WTC11 (cell line): ENCODE results near the gene WBP1L. TPM values are rescaled to one million over a fixed set of nuclear protein-coding genes. Genes with fewer than 3 reads are reported as not detected.

Experiments used
- ATAC-seq: fragments of 200-7000 bp; cut with Tn5 transposase; 2 replicates; pipeline ENCODE4 v1.10.0; 2021; ENCODE audit warnings: mild to moderate bottlenecking, moderate library complexity
- CTCF ChIA-PET: fragments of 300-600 bp; sonication (Branson Sonifier 250); formaldehyde crosslinking; loops from one replicate; lab custom pipeline; 2021; ENCODE audit warnings: antibody characterized with exemption; lab: Charles Lee
- POLR2A ChIA-PET: fragments of 350-600 bp; sonication (Branson Sonifier 250); formaldehyde crosslinking; loops from one replicate; lab custom pipeline; 2021; ENCODE audit warnings: antibody characterized with exemption; lab: Charles Lee
- DNase-seq: peaks from one replicate; pipeline ENCODE4 v3.0.0; 2021; ENCODE audit warnings: low spot score
- H3K27ac Mint-ChIP-seq: 2 replicates; pipeline ENCODE4 v1.8.0; 2021; ENCODE audit warnings: mixed read lengths
- H3K27me3 Mint-ChIP-seq: 2 replicates; pipeline ENCODE4 v1.8.0; 2021; ENCODE audit warnings: low read depth, mild to moderate bottlenecking, moderate library complexity, mixed read lengths
- H3K36me3 Mint-ChIP-seq: 2 replicates; pipeline ENCODE4 v1.8.0; 2021; ENCODE audit warnings: mixed read lengths
- H3K4me1 Mint-ChIP-seq: 2 replicates; pipeline ENCODE4 v1.8.0; 2022; ENCODE audit warnings: mixed read lengths
- H3K4me3 Mint-ChIP-seq: 2 replicates; pipeline ENCODE4 v1.8.0; 2021; ENCODE audit warnings: mild to moderate bottlenecking, moderate library complexity, mixed read lengths
- H3K9me3 Mint-ChIP-seq: 2 replicates; pipeline ENCODE4 v1.8.0; 2021; ENCODE audit warnings: mixed read lengths
- AFF4 ChIP-seq: sonication (generic); formaldehyde crosslinking; IDR thresholded peaks from 2 replicates; pipeline ENCODE4 v1.8.1; 2023; ENCODE audit warnings: mild to moderate bottlenecking, missing genetic modification reagents, borderline replicate concordance
- CREB1 ChIP-seq: sonication (generic); formaldehyde crosslinking; IDR thresholded peaks from 2 replicates; pipeline ENCODE4 v1.8.0; 2023; ENCODE audit warnings: mild to moderate bottlenecking, missing genetic modification reagents
- JAZF1 ChIP-seq: fragments of 250-450 bp; sonication (Bioruptor Pico); IDR thresholded peaks from 2 replicates; pipeline ENCODE4 v1.9.0; 2021; ENCODE audit warnings: moderate library complexity, mild to moderate bottlenecking, inconsistent platforms
- MXD4 ChIP-seq: fragments of 250-450 bp; sonication (Bioruptor Pico); IDR thresholded peaks from 2 replicates; pipeline ENCODE4 v1.8.0; 2021; ENCODE audit warnings: mild to moderate bottlenecking, moderate library complexity, borderline replicate concordance
- NR2C2 ChIP-seq: sonication (generic); formaldehyde crosslinking; IDR thresholded peaks from 2 replicates; pipeline ENCODE4 v1.8.0; 2022; ENCODE audit warnings: mild to moderate bottlenecking, missing genetic modification reagents
- OVOL2 ChIP-seq: fragments of 250-450 bp; sonication (Bioruptor Pico); IDR thresholded peaks from 2 replicates; pipeline ENCODE4 v1.9.0; 2021; ENCODE audit warnings: mild to moderate bottlenecking, borderline replicate concordance
- PRRX2 ChIP-seq: fragments of 250-450 bp; sonication (Bioruptor Pico); IDR thresholded peaks from 2 replicates; pipeline ENCODE4 v1.8.0; 2021; ENCODE audit warnings: mild to moderate bottlenecking
- TCF7 ChIP-seq: sonication (generic); formaldehyde crosslinking; IDR thresholded peaks from 2 replicates; pipeline ENCODE4 v1.8.0; 2022; ENCODE audit warnings: mild to moderate bottlenecking, low read depth, missing genetic modification reagents, moderate library complexity
- ZNF416 ChIP-seq: fragments of 250-450 bp; sonication (Bioruptor Pico); IDR thresholded peaks from 2 replicates; pipeline ENCODE4 v1.9.0; 2021; ENCODE audit warnings: mild to moderate bottlenecking, inconsistent platforms
- total RNA-seq: library from RNA; stranded (reverse); gene quantifications from 3 replicates; pipeline ENCODE4 v1.2.3, GENCODE V29; 2021
- TF ChIP-seq, protein P1 (sequence below): fragments of 250-450 bp; sonication (Bioruptor Pico); IDR thresholded peaks from 2 replicates; pipeline ENCODE4 v1.9.0; 2021; ENCODE audit warnings: mild to moderate bottlenecking
- TF ChIP-seq, protein P2 (sequence below): sonication (generic); formaldehyde crosslinking; IDR thresholded peaks from 2 replicates; pipeline ENCODE4 v1.8.1; 2023; ENCODE audit warnings: mild to moderate bottlenecking, moderate library complexity, missing genetic modification reagents

Gene WBP1L
- total RNA-seq, 1 experiment from 2014 or later, result 26.8 TPM

DNA sequence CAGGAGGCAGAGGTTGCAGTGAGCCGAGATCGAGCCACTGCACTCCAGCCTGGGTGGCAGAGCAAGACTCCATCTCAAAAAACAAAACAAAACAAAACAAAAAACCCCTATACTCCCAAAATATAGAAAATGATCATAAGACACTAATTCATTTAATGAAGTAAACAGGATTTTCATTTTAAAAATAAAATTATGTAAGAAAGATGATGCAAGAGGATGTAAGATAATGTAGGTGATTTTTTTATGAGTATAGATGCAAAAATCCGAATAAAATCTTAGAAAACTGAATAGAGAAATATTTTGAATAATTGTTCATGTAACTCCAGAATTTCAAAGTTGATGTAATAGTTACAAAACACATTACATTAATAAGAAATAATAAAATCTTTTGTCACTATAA, 121.9 kb downstream of the WBP1L start:
- ATAC-seq (no peak), DNase-seq (no peak)
- no peaks in the 10 kb centered on the region for H3K36me3 Mint-ChIP-seq
- H3K4me1 Mint-ChIP-seq, result peaks cover 13% of the 10 kb centered on the region
- no peaks in the 10 kb centered on the region for H3K9me3 Mint-ChIP-seq
- TF ChIP-seq CREB1 (CRISPR knock-in tag), result no peak
- no peak for TF ChIP-seq TCF7 (CRISPR knock-in tag)
- TF ChIP-seq, protein P1, sequence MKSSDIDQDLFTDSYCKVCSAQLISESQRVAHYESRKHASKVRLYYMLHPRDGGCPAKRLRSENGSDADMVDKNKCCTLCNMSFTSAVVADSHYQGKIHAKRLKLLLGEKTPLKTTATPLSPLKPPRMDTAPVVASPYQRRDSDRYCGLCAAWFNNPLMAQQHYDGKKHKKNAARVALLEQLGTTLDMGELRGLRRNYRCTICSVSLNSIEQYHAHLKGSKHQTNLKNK, result no peak
- TF ChIP-seq ZNF416 (CRISPR knock-in tag), result no peak
- no peak for TF ChIP-seq PRRX2
- TF ChIP-seq AFF4, result no peak
- TF ChIP-seq OVOL2, result no peak
- no peak for TF ChIP-seq NR2C2 (CRISPR knock-in tag)
- TF ChIP-seq MXD4 (CRISPR knock-in tag), result no peak
- no peak for TF ChIP-seq JAZF1 (CRISPR knock-in tag)
- TF ChIP-seq, protein P2, sequence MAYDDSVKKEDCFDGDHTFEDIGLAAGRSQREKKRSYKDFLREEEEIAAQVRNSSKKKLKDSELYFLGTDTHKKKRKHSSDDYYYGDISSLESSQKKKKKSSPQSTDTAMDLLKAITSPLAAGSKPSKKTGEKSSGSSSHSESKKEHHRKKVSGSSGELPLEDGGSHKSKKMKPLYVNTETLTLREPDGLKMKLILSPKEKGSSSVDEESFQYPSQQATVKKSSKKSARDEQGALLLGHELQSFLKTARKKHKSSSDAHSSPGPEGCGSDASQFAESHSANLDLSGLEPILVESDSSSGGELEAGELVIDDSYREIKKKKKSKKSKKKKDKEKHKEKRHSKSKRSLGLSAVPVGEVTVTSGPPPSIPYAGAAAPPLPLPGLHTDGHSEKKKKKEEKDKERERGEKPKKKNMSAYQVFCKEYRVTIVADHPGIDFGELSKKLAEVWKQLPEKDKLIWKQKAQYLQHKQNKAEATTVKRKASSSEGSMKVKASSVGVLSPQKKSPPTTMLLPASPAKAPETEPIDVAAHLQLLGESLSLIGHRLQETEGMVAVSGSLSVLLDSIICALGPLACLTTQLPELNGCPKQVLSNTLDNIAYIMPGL (CRISPR knock-in tag), result no peak
- H3K4me3 Mint-ChIP-seq, result no peak overlapping the region
- no peak overlapping the region for H3K27ac Mint-ChIP-seq
- H3K27me3 Mint-ChIP-seq, result peaks cover 8% of the 10 kb centered on the region
- ChIA-PET POLR2A (no interaction called here), CTCF (no interaction called here)

Other genes starting within 250 kb of the WBP1L start
- gene ACTR1A, start 241.2 kb upstream of the WBP1L start, total RNA-seq, result 93.3 to 94.6 TPM (median 93.6 TPM) in 3 replicates
- 11.6 to 13.1 TPM (median 12.8 TPM) in 3 replicates for gene SUFU, start 240.0 kb upstream of the WBP1L start, total RNA-seq
- gene TRIM8, start 99.5 kb upstream of the WBP1L start, total RNA-seq, result 36.3 to 40.3 TPM (median 36.8 TPM) in 3 replicates
- 13.3 to 16.1 TPM (median 15.6 TPM) in 3 replicates for gene ARL3, start 29.6 kb upstream of the WBP1L start, total RNA-seq
- gene SFXN2, start 29.3 kb upstream of the WBP1L start, total RNA-seq, result 15.7 to 21.2 TPM (median 15.9 TPM) in 3 replicates
- 2.1 to 4.2 TPM (median 3.0 TPM) in 3 replicates for gene CYP17A1, start 93.5 kb downstream of the WBP1L start, total RNA-seq
- gene BORCS7, start 110.3 kb downstream of the WBP1L start, total RNA-seq, result 2.8 to 3.9 TPM (median 3.3 TPM) in 3 replicates
- gene AS3MT, start 125.5 kb downstream of the WBP1L start, total RNA-seq, result 8.8 to 10.4 TPM (median 9.3 TPM) in 3 replicates
- gene CNNM2, start 174.3 kb downstream of the WBP1L start, total RNA-seq, result 23.5 to 28.0 TPM (median 27.0 TPM) in 3 replicates